ENCODE data around the gene ATXN7L1. TPM values are rescaled to one million over a fixed set of nuclear protein-coding genes. Genes with fewer than 3 reads are reported as not detected.

The ATXN7L1 gene
- total RNA-seq, 1 donor from 2014 or later, result 16.0 TPM

- no peak overlapping the region for H3K4me3 Mint-ChIP-seq
- no peak overlapping the region for H3K27ac Mint-ChIP-seq
- TF ChIP-seq CTCF (conservative IDR thresholded peaks at IDR 0.05), result no peak
- peaks cover 23% of the 10 kb centered on the region for H3K4me1 Mint-ChIP-seq (ENCODE audit: unreplicated experiment)
- peaks cover 5% of the 10 kb centered on the region for H3K9me3 Mint-ChIP-seq
- no peak for DNase-seq (ENCODE audit: extremely low spot score, unreplicated experiment)
- no peaks in the 10 kb centered on the region for H3K27me3 Mint-ChIP-seq
- peaks cover 9% of the 10 kb centered on the region for H3K36me3 Mint-ChIP-seq
These were observed 99.2 kb downstream of the ATXN7L1 start for GRCh38 chr7:105776986-105777910.

DNA sequence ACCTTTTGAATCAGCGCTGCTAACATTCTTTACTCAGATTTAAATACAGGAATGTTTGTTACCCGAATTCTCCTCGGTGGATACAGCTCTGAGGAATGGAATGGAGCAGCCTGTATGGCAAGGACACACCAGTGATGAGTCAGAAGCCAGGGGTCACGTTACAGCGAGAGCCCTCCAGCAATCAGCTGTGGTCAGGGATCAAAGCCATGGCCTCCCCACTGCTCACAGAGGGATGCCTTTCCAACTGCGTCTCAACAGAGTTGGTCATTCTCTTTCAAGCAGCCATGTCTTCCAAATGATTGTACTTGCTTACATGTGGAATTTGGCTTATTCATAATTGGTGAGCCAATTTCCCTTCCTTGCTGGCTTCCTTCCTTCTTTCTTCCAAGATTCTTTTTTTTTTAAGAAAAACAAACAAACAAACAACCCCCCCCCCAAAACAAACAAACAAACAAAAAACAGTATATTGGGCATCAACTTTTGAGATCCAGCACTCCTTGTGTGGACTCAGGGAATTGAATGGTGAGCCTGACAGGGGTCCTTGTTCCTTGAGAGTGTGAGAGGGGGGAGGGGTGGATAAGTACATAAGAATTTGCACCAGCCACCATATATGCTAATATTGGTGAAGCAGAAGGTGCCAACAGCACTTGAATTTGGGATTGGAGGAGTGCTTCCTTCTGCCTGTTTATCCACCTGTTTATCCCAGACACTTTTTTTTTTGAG lies 100.2 kb downstream of the ATXN7L1 start:
- H3K4me3 Mint-ChIP-seq, result no peak overlapping the region
- H3K36me3 Mint-ChIP-seq, result peaks cover 13% of the 10 kb centered on the region
- TF ChIP-seq CTCF (conservative IDR thresholded peaks at IDR 0.05), result no peak
- H3K27me3 Mint-ChIP-seq, result no peaks in the 10 kb centered on the region
- H3K4me1 Mint-ChIP-seq (ENCODE audit: unreplicated experiment), result peaks cover 23% of the 10 kb centered on the region
- no peak overlapping the region for H3K27ac Mint-ChIP-seq
- H3K9me3 Mint-ChIP-seq, result peaks cover 5% of the 10 kb centered on the region
- no peak for DNase-seq (ENCODE audit: extremely low spot score, unreplicated experiment)

GRCh38 chr7:105775580-105775979 lies 100.8 kb downstream of the ATXN7L1 start:
- Mint-ChIP-seq H3K36me3 (peaks cover 13% of the 10 kb centered on the region), H3K4me1 (ENCODE audit: unreplicated experiment) (peaks cover 23% of the 10 kb centered on the region), H3K27ac (no peak overlapping the region), H3K4me3 (no peak overlapping the region), H3K9me3 (peaks cover 5% of the 10 kb centered on the region), H3K27me3 (no peaks in the 10 kb centered on the region)
- no peak for DNase-seq (ENCODE audit: extremely low spot score, unreplicated experiment)
- no peak for TF ChIP-seq CTCF (conservative IDR thresholded peaks at IDR 0.05)

GRCh38 chr7:105773030-105773460 lies 103.4 kb downstream of the ATXN7L1 start:
- peaks cover 24% of the 10 kb centered on the region for H3K4me1 Mint-ChIP-seq (ENCODE audit: unreplicated experiment)
- TF ChIP-seq CTCF (conservative IDR thresholded peaks at IDR 0.05), result no peak
- no peak overlapping the region for H3K27ac Mint-ChIP-seq
- no peaks in the 10 kb centered on the region for H3K27me3 Mint-ChIP-seq
- peaks cover 20% of the 10 kb centered on the region for H3K36me3 Mint-ChIP-seq
- H3K9me3 Mint-ChIP-seq, result no peaks in the 10 kb centered on the region
- no peak overlapping the region for H3K4me3 Mint-ChIP-seq
- DNase-seq (ENCODE audit: extremely low spot score, unreplicated experiment), result no peak

DNA sequence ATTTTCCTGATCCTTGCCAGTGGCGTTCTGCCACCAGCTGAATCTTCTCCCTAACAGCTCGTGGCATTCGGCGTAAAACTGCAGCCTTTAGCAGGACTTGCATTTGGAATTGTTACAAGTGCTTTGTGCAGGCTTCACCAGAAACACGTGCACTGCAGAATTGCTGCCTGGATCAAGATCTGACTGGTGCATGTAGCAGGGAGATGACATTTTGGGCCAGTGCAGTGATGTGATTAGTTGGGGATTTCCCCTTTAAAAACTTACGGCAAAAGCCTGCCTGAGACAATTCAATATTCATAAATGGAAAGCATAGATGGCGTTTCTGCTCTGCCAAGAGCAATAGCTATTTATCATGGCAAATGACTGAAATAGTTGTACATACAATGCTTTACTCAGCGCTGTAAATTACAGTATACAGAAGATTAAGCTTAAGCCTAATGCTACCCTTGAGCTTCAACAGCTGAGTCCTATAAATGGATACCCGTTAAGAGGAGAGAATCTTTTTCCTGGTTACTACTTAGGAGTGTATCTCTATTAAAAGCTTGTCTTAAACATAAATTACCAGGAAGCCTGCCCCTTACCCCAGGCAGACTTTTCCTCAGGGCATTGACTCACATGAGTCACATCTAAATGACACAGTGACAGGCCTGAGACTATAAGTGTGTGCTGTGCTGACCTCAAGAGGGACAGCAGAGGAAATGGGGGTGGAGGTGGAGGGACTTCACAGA lies 106.3 kb downstream of the ATXN7L1 start:
- TF ChIP-seq CTCF (conservative IDR thresholded peaks at IDR 0.05), result no peak
- H3K4me3 Mint-ChIP-seq, result no peak overlapping the region
- no peaks in the 10 kb centered on the region for H3K27me3 Mint-ChIP-seq
- H3K9me3 Mint-ChIP-seq, result no peaks in the 10 kb centered on the region
- peaks cover 8% of the 10 kb centered on the region for H3K4me1 Mint-ChIP-seq (ENCODE audit: unreplicated experiment)
- DNase-seq (ENCODE audit: extremely low spot score, unreplicated experiment), result no peak
- no peak overlapping the region for H3K27ac Mint-ChIP-seq
- peaks cover 19% of the 10 kb centered on the region for H3K36me3 Mint-ChIP-seq

All from type B pancreatic cell (in vitro differentiated cells).